Coronary artery (tissue), 2 donors: ENCODE results near the gene ANKRD1.

ENCODE experiments used
- DNase-seq: peaks from one replicate; pipeline ENCODE4 v3.0.0-alpha.2; 2017; ENCODE audit warnings: low spot score
- H3K27ac ChIP-seq, 2 donors: fragments of 200-600 bp; sonication (generic); one replicate each; pipeline ENCODE4 v1.5.1; 2016 to 2019
- H3K4me3 ChIP-seq: fragments of 200-600 bp; sonication (generic); 2 replicates; pipeline ENCODE4 v1.5.1; 2016; ENCODE audit warnings: mild to moderate bottlenecking, moderate library complexity
- CTCF ChIP-seq: fragments of 200-600 bp; sonication (generic); IDR thresholded peaks from one replicate; pipeline ENCODE4 v1.5.1; 2019; ENCODE audit warnings: antibody characterized with exemption

The ANKRD1 gene

DNA sequence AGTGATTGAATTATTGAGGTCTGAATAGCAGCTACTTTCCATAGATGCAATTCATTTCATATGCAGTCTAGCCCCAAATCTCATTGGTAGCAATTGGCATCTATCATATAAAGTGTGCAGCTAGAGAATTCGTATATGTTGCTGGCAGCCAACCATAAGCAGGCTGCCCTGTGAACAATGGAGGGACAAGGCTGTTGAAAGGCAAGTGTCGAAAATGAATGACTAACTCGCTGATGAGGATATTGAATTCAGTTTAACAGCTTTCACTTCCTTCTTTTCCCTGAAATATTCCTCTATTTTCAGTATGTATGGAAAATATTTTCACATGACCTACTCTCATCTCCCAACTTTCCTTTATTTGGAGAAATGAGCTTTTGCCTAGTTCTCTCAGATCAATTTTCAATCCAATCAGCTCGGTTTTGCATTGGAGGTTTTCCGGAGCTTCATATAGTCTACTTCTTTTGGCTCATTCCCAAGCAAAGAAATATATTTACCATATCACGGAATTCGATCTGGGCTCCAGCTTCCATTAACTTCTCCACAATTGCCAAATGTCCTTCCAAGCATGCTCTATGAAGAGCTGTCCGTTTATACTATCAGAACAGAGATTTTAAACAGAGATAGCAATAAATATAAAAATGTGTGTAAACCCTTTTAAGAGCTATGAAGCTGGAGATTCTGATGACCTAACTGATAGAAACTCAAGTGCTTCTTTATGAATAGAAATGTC lies 3.5 kb downstream of the ANKRD1 start:
- H3K4me3 ChIP-seq, result no peak overlapping the region
- TF ChIP-seq CTCF, result no peak
- DNase-seq, result no peak
- no peak overlapping the region for H3K27ac ChIP-seq

DNA sequence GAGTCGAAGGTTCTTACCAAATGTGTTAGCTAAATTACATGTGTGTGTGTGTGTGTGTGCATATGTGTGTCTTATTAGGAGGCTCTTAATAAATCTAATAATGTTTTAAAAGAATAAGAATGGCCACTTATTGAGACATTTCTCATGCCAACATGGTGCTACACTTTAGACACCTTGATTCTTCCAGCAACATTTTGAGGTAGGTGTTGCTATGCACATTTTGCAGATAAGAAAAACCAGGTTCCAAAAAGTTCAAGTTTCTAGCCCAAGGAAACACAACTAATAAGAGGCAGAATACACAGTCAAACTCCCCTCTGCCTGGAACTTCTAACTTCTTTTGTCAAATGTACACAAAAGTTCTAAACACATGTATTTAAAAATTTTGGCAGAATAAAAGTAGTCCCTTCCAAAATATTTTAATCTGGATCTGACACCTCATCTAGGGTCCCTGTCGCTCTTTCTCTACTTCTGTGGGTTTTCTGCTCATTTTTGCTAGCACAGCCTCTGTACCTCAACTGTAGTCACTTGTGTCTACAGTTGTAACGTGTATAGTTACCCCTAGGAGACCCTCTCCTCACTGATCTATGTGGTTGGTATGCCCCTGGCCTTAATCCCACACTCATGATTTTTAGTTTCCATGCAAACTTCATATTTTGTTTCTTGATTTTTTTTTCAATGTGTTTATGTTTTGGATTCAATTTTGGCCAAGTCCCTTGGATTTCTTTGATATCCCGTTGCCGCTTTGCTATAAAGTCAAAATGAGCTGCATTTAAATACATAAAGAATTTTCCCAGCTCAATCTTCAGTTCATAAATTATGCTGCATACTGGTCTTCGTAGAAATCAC lies 4.3 kb downstream of the ANKRD1 start:
- DNase-seq, result no peak
- no peak for TF ChIP-seq CTCF
- Histone ChIP-seq H3K27ac (no peak overlapping the region), H3K4me3 (no peak overlapping the region)

GRCh38 chr10:90915766-90916075 lies 5.2 kb downstream of the ANKRD1 start:
- no peak overlapping the region for H3K27ac ChIP-seq
- no peak for TF ChIP-seq CTCF
- DNase-seq, result no peak
- no peak overlapping the region for H3K4me3 ChIP-seq

GRCh38 chr10:90914992-90915765 lies 5.7 kb downstream of the ANKRD1 start:
- no peak for TF ChIP-seq CTCF
- DNase-seq, result no peak
- no peak overlapping the region for H3K27ac ChIP-seq
- H3K4me3 ChIP-seq, result no peak overlapping the region

- H3K4me3 ChIP-seq, result no peak overlapping the region
- no peak overlapping the region for H3K27ac ChIP-seq
- DNase-seq, result no peak
- TF ChIP-seq CTCF, result no peak
Observed at GRCh38 chr10:90913774-90914420, 7.0 kb downstream of the ANKRD1 start.

GRCh38 chr10:90912854-90913479 lies 7.9 kb downstream of the ANKRD1 start:
- Histone ChIP-seq H3K4me3 (no peak overlapping the region), H3K27ac (no peak overlapping the region)
- TF ChIP-seq CTCF, result no peak
- DNase-seq, result no peak
